HCT116 (cell line): ENCODE results near the gene ZNF823. TPM values are rescaled to one million over a fixed set of nuclear protein-coding genes. Genes with fewer than 3 reads are reported as not detected.
"Not testable (repeated sequence)": the region's sequence is repeated elsewhere in the genome, so short reads cannot be mapped to it uniquely, and the experiment has no call there.

ENCODE experiments used
- ATAC-seq: fragments of 200-7000 bp; cut with Tn5 transposase; 2 replicates; pipeline ENCODE4 v1.9.1; 2020; ENCODE audit warnings: mild to moderate bottlenecking, moderate library complexity
- BruUV-seq: library from RNA; stranded (reverse); fragments of 400-500 nt; replicated peaks from 2 replicates; lab custom pipeline; 2021; lab: Mats Ljungman, UMichigan
- CTCF ChIA-PET: fragments of 300-600 bp; sonication (Branson Sonifier 250); formaldehyde crosslinking; loops from one replicate; lab custom pipeline; 2021; ENCODE audit warnings: antibody characterized with exemption; lab: Charles Lee
- POLR2A ChIA-PET: fragments of 300-600, 350-600 bp; sonication (Branson Sonifier 250); formaldehyde crosslinking; loops from one replicate; lab custom pipeline; 2021; ENCODE audit warnings: antibody characterized with exemption; lab: Charles Lee
- RAD21 ChIA-PET, 2 experiments: fragments of 300-600 bp; sonication (Branson Sonifier 250); formaldehyde crosslinking; loops; one replicate each; lab custom pipeline; 2023; ENCODE audit warnings: low total read pairs in 2 of 2; ENCODE audit not compliant: uncharacterized antibody in 2 of 2, unreplicated experiment in 2 of 2, low non-redundant PET in 1 of 2; lab: Charles Lee
- DNase-seq: peaks from one replicate; pipeline ENCODE4 v3.0.0-alpha.2; 2010; ENCODE audit warnings: low read depth, low spot score
- H2AFZ ChIP-seq: fragments of 200-600 bp; shearing (Covaris generic), sonication (generic); 2 replicates; pipeline ENCODE4 v1.6.1; 2017; ENCODE audit warnings: low read depth, mixed run types, mixed read lengths, antibody characterized with exemption, low read length; ENCODE audit not compliant: poor library complexity, severe bottlenecking
- H3K27ac ChIP-seq: 2 replicates; pipeline ENCODE4 v1.5.1; 2012; ENCODE audit warnings: low read depth, low read length
- H3K27me3 ChIP-seq: fragments of 200-600 bp; sonication (generic); 2 replicates; pipeline ENCODE4 v1.6.1; 2016; ENCODE audit warnings: mixed run types, low read length, mixed read lengths; ENCODE audit not compliant: insufficient read depth
- H3K36me3 ChIP-seq, 2 experiments: fragments of 200-500 bp in 1 of 2; fragments of 200-600 bp in 1 of 2; sonication (Bioruptor generic) in 1 of 2; sonication (generic) in 1 of 2; 2 replicates each; pipeline versions ENCODE4 v1.5.1 to v1.6.1; 2014 to 2016; ENCODE audit warnings: low read length in 2 of 2, inconsistent platforms in 1 of 2, mixed read lengths in 1 of 2, mixed run types in 1 of 2; ENCODE audit not compliant: insufficient read depth in 2 of 2, control insufficient read depth in 1 of 2
- H3K4me1 ChIP-seq, 2 experiments: fragments of 200-600 bp in 1 of 2; sonication (generic) in 1 of 2; 2 replicates each; pipeline versions ENCODE4 v1.5.1 to v1.6.1; 2012 to 2017; ENCODE audit warnings: low read length in 2 of 2, inconsistent platforms in 1 of 2, mild to moderate bottlenecking in 1 of 2, mixed read lengths in 1 of 2, mixed run types in 1 of 2, moderate library complexity in 1 of 2; ENCODE audit not compliant: insufficient read depth in 2 of 2, control insufficient read depth in 1 of 2
- H3K4me2 ChIP-seq: fragments of 200-600 bp; sonication (generic); 2 replicates; pipeline ENCODE4 v1.6.1; 2017; ENCODE audit warnings: mixed run types, low read length, mixed read lengths
- H3K4me3 ChIP-seq, 2 experiments: fragments of 200-600 bp in 1 of 2; sonication (generic) in 1 of 2; replicated peaks in 1 of 2; 2 replicates each; pipeline ENCODE4 v1.5.1; 2011 to 2016; ENCODE audit warnings: low read length in 2 of 2, control low read depth in 1 of 2, low read depth in 1 of 2, mild to moderate bottlenecking in 1 of 2, mixed read lengths in 1 of 2, mixed run types in 1 of 2
- H3K79me2 ChIP-seq: fragments of 200-600 bp; sonication (generic); 2 replicates; pipeline ENCODE4 v1.6.1; 2017; ENCODE audit warnings: mild to moderate bottlenecking, mixed run types, low read length, moderate library complexity, mixed read lengths; ENCODE audit not compliant: insufficient read depth
- H3K9ac ChIP-seq: fragments of 200-600 bp; sonication (generic); 2 replicates; pipeline ENCODE4 v1.6.1; 2016; ENCODE audit warnings: low read length, mixed read lengths
- H3K9me2 ChIP-seq: fragments of 200-600 bp; sonication (generic), shearing (Covaris generic); 2 replicates; pipeline ENCODE4 v1.6.1; 2017; ENCODE audit warnings: mixed run types, mild to moderate bottlenecking, moderate library complexity; ENCODE audit not compliant: insufficient read depth
- H3K9me3 ChIP-seq, 2 experiments: fragments of 200-500 bp in 1 of 2; fragments of 200-600 bp in 1 of 2; sonication (Bioruptor generic) in 1 of 2; sonication (generic) in 1 of 2; 2 replicates each; pipeline ENCODE4 v1.6.1; 2014 to 2017; ENCODE audit warnings: low read length in 2 of 2, mixed read lengths in 2 of 2, inconsistent platforms in 1 of 2, low read depth in 1 of 2, mild to moderate bottlenecking in 1 of 2, mixed run types in 1 of 2, moderate library complexity in 1 of 2; ENCODE audit not compliant: control insufficient read depth in 1 of 2, insufficient read depth in 1 of 2
- H4K20me1 ChIP-seq: fragments of 200-600 bp; sonication (generic), shearing (Covaris generic); 2 replicates; pipeline ENCODE4 v1.6.1; 2017; ENCODE audit warnings: mixed run types, mild to moderate bottlenecking, moderate library complexity; ENCODE audit not compliant: insufficient read depth
- TCF7L2 ChIP-seq: IDR thresholded peaks from 2 replicates; pipeline ENCODE4 v1.7.0; 2011; ENCODE audit warnings: borderline replicate concordance, inconsistent platforms; ENCODE audit not compliant: insufficient read depth, insufficient read length; ENCODE audit errors: extremely low read depth
- ZNF274 ChIP-seq: fragments of 200-500 bp; sonication (Bioruptor generic); IDR thresholded peaks from 2 replicates; pipeline ENCODE4 v1.6.1; 2014; ENCODE audit warnings: mild to moderate bottlenecking, low read depth, low read length, inconsistent platforms
- intact Hi-C: fragments of 100-400 bp; cut with micrococcal nuclease; formaldehyde crosslinking; loops from 2 replicates; pipeline ENCODE4 v1.10.0; 2022
- total RNA-seq: library from RNA; stranded (reverse); gene quantifications from one replicate; pipeline ENCODE4 v1.2.1, GENCODE V29; 2021; ENCODE audit not compliant: unreplicated experiment

Gene ZNF823
- total RNA-seq, 1 experiment from 2014 or later, result 4.7 TPM

DNA sequence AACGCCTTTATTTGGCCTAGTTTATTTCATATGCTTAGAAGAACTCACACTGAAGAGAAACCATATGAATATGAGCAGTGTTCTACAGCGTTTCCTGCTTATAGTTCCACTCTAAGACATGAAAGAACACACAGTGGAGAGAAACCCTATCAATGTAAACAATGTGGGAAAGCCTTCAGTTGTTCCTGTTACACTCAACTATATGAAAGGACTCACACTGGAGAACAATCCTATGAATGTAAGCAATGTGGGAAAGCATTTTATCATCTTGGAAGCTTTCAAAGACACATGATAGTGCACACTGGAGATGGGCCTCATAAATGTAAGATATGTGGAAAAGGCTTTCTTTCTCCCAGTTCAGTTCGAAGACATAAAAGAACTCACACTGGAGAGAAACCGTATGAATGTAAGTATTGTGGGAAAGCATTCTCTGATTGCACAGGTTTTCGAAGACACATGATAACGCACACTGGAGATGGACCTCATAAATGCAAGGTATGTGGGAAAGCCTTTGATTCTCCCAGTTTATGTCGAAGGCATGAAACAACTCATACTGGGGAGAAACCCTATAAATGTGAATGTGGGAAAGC is 41.8 kb upstream of the ZNF823 start:
- Histone ChIP-seq H3K79me2 (no peaks in the 10 kb centered on the region), H2AFZ (no peak overlapping the region), H3K27ac (no peak overlapping the region), H4K20me1 (no peaks in the 10 kb centered on the region), H3K9me2 (no peaks in the 10 kb centered on the region), H3K4me1 (no peaks in the 10 kb centered on the region), H3K9ac (no peak overlapping the region), H3K36me3 (peaks cover 0 to 5% of the 10 kb centered on the region in 2 experiments; a peak in 1 of 4 replicates), H3K4me2 (no peak overlapping the region), H3K4me3 (no peak overlapping the region), H3K9me3 (peaks cover 29 to 33% of the 10 kb centered on the region in 2 experiments; a peak in 3 of 4 replicates), H3K27me3 (no peaks in the 10 kb centered on the region)
- RAD21 ChIA-PET, result no interaction called here
- POLR2A ChIA-PET, result no interaction called here
- TF ChIP-seq TCF7L2 (no peak), ZNF274 (peak; percentile 44; the same call in 1 of the 2 replicates)
- BruUV-seq, result no TSS peak
- CTCF ChIA-PET, result no interaction called here
- intact Hi-C loops, result no loop called here
- no peak for ATAC-seq
- no peak for DNase-seq

DNA sequence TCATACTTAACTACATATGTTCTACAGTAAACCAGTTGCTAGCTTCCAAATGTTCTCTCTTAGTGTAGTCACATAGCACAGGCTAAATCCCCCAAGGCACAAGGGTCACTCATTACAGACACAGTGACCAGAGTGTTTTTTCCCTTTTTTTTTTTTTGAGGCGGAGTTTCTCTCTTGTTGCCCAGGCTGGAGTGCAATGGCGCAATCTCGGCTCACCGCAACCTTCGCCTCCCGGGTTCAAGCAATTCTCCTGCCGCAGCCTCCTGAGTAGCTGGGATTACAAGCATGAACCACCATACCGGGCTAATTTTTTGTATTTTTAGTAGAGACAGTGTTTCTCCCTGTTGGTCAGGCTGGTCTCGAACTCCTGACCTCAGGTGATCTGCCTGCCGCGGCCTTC is 37.9 kb upstream of the ZNF823 start:
- POLR2A ChIA-PET, result not testable (repeated sequence)

More for the DNA sequence above, 37.9 kb upstream of the ZNF823 start:
- DNase-seq, intact Hi-C loops, H3K4me2 ChIP-seq, H2AFZ ChIP-seq, H3K36me3 ChIP-seq, H3K79me2 ChIP-seq, ATAC-seq, H4K20me1 ChIP-seq, BruUV-seq, H3K9me2 ChIP-seq, H3K9ac ChIP-seq, H3K27me3 ChIP-seq, CTCF ChIA-PET, H3K4me1 ChIP-seq, RAD21 ChIA-PET, H3K27ac ChIP-seq, H3K4me3 ChIP-seq: not testable (repeated sequence)
- H3K9me3 ChIP-seq, result peaks cover 15 to 24% of the 10 kb centered on the region in 2 experiments; a peak in 3 of 4 replicates
